BJ (cell line): ENCODE data around the gene SUGCT. TPM values are rescaled to one million over a fixed set of nuclear protein-coding genes. Genes with fewer than 3 reads are reported as not detected.
A peak's percentile ranks its signal among the peaks of the same experiment; 100 is the strongest.

ENCODE experiments used
- CTCF ChIA-PET: fragments of 350-600 bp; formaldehyde crosslinking; extraction: SDS; loops from one replicate; lab custom pipeline; 2021; ENCODE audit warnings: antibody characterized with exemption, inconsistent platforms; lab: Yijun Ruan, JAX
- POLR2A ChIA-PET: fragments of 300-600 bp; sonication (Branson Sonifier 250); formaldehyde crosslinking; extraction: SDS; loops from one replicate; lab custom pipeline; 2021; ENCODE audit warnings: antibody characterized with exemption; lab: Charles Lee
- DNase-seq: peaks from one replicate; pipeline ENCODE4 v3.0.0-alpha.2; 2011; ENCODE audit warnings: low read depth
- H3K27me3 ChIP-seq: 2 replicates; pipeline ENCODE4 v1.6.0; 2011; ENCODE audit warnings: low read length; ENCODE audit not compliant: control insufficient read depth, insufficient read depth
- H3K36me3 ChIP-seq: 2 replicates; pipeline ENCODE4 v1.5.1; 2011; ENCODE audit warnings: low read length; ENCODE audit not compliant: control insufficient read depth, insufficient read depth
- H3K4me3 ChIP-seq: 2 replicates; pipeline ENCODE4 v1.5.1; 2011; ENCODE audit warnings: low read depth, mild to moderate bottlenecking, control low read depth, low read length
- CTCF ChIP-seq: IDR thresholded peaks from 2 replicates; pipeline ENCODE4 v1.5.1; 2011; ENCODE audit warnings: low read depth, mild to moderate bottlenecking, control low read depth, inconsistent platforms, low read length, moderate library complexity; ENCODE audit not compliant: insufficient read depth
- polyA plus RNA-seq: library from polyadenylated mRNA; depleted of rRNA; stranded (reverse); fragments of >200 nt; gene quantifications from 2 replicates; pipeline ENCODE4 v1.2.3, GENCODE V29; 2011

SUGCT gene
- polyA plus RNA-seq, 1 experiment, result 10.6 TPM

GRCh38 chr7:40828686-40829600 is 694.1 kb downstream of the SUGCT start:
- Histone ChIP-seq H3K36me3 (no peaks in the 10 kb centered on the region), H3K4me3 (no peak overlapping the region), H3K27me3 (no peaks in the 10 kb centered on the region)
- POLR2A ChIA-PET, result interaction anchor here (0.7 kb wide), 1 partner anchor 192 kb away, joined by 5 read pairs; no protein-coding TSS in a partner anchor
- CTCF ChIA-PET, result no interaction called here
- no peak for DNase-seq
- TF ChIP-seq CTCF, result no peak

GRCh38 chr7:40833191-40833887 is 698.5 kb downstream of the SUGCT start:
- no peak for DNase-seq
- POLR2A ChIA-PET, result interaction anchor here (0.7 kb wide), 1 partner anchor 14 kb away, joined by 3 read pairs; no protein-coding TSS in a partner anchor
- TF ChIP-seq CTCF, result no peak
- CTCF ChIA-PET, result interaction anchor here (2.5 kb wide), 1 partner anchor 862 kb away, joined by 5 read pairs; no protein-coding TSS in a partner anchor
- Histone ChIP-seq H3K27me3 (no peaks in the 10 kb centered on the region), H3K36me3 (no peaks in the 10 kb centered on the region), H3K4me3 (no peak overlapping the region)

- DNase-seq, result no peak
- H3K27me3 ChIP-seq, result no peaks in the 10 kb centered on the region
- CTCF ChIA-PET, result interaction anchor here (2.5 kb wide), 1 partner anchor 862 kb away, joined by 5 read pairs; no protein-coding TSS in a partner anchor
Observed at GRCh38 chr7:40833888-40834234, 699.1 kb downstream of the SUGCT start.

GRCh38 chr7:40836218-40836617 is 701.4 kb downstream of the SUGCT start:
- H3K27me3 ChIP-seq, result no peaks in the 10 kb centered on the region
- no peak for DNase-seq
- CTCF ChIA-PET, result interaction anchor here (0.8 kb wide), 1 partner anchor 869 kb away, joined by 3 read pairs; no protein-coding TSS in a partner anchor
- H3K4me3 ChIP-seq, result no peak overlapping the region
- POLR2A ChIA-PET, result no interaction called here
- TF ChIP-seq CTCF, result no peak
- H3K36me3 ChIP-seq, result no peaks in the 10 kb centered on the region

More at GRCh38 chr7:40833888-40834234, 699.1 kb downstream of the SUGCT start:
- Histone ChIP-seq H3K36me3 (no peaks in the 10 kb centered on the region), H3K4me3 (no peak overlapping the region)
- peak; percentile 38 for TF ChIP-seq CTCF
- POLR2A ChIA-PET, result interaction anchor here (0.7 kb wide), 1 partner anchor 13 kb away, joined by 3 read pairs; no protein-coding TSS in a partner anchor

- ChIA-PET POLR2A (no interaction called here), CTCF (no interaction called here)
- Histone ChIP-seq H3K36me3 (no peaks in the 10 kb centered on the region), H3K27me3 (no peaks in the 10 kb centered on the region), H3K4me3 (no peak overlapping the region)
- no peak for TF ChIP-seq CTCF
- no peak for DNase-seq
Observed at GRCh38 chr7:40839881-40840280, 705.1 kb downstream of the SUGCT start.
